NT2/D1 (cell line): ENCODE data around the gene NFIA.

Experiments
- SUZ12 ChIP-seq: IDR thresholded peaks from 2 replicates; pipeline ENCODE4 v1.6.1; 2011; ENCODE audit not compliant: insufficient read length, insufficient read depth; ENCODE audit errors: extremely low read depth
- YY1 ChIP-seq: IDR thresholded peaks from 2 replicates; pipeline ENCODE4 v1.6.1; 2011; ENCODE audit not compliant: insufficient read length, insufficient read depth
- ZNF274 ChIP-seq: IDR thresholded peaks from 2 replicates; pipeline ENCODE4 v1.6.1; 2011; ENCODE audit warnings: mild to moderate bottlenecking, low read depth, low read length

GRCh38 chr1:61083807-61084440 lies 1.6 kb downstream of the NFIA start:
- TF ChIP-seq YY1 (no peak), SUZ12 (no peak), ZNF274 (no peak)
